GM18907 (cell line): Measurements from ENCODE around the gene NRIP2.

Source experiments
- ATAC-seq: cut with Tn5 transposase; IDR thresholded peaks from one replicate; pipeline ENCODE4 v1.9.1; 2021; ENCODE audit warnings: mild to moderate bottlenecking, moderate library complexity; ENCODE audit not compliant: unreplicated experiment

The NRIP2 gene

DNA sequence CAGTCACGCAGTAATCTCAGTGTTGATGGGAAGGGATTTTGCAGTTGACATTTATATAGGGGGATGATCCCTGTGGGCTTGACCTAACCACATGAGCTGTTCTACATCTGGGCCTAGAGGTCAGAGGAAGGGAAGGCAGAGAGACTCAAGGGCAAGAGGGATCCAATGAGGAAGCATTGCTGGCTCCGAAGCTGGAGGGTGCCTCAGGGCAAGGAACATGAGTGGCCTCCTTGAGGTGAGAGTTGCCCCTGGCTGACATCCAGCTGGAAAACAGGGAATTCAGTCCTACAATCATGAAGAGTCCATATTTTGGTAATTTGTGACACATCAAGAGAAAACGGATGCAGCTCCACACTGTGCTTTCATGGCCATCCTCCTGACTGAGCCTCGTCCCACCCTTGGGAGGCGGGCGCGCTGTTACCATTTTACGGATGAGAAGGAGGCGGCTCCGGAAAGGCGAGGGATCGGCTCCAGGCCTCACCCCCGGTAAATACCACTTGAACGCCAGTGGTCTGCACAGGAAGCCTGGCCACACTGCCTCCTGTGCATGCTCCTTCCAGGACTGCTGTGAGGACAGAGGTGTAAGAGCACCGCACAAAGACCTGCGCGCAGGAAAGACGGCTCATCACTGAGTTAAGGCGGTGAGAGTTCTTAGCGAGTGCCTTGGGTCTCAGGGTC lies 58.6 kb downstream of the NRIP2 start:
- ATAC-seq, result no peak

DNA sequence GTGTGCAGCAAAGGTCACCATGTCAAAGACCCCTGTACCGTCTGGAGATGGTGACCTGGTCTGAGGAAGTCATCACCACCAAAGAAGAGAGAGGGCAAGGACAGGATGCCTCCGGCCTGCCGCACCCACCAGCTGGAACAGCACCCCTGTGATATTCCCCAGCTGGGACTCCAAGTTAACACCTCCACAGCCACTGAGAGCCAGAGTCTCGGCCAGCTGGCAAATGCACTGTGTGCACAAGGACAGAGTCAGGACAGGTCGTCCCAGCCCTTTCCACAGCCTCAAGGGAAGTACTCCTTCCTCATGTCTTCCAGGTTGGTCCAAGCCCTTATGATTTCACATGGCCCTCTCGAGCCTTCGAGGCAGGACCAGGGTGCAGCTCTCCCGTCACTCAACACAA lies 59.4 kb downstream of the NRIP2 start:
- no peak for ATAC-seq
